Activated B cell treated with CpG ODN at 0.5 μM for 24 hours (primary cell): ENCODE measurements around the gene KCNA2. TPM values are rescaled to one million over a fixed set of nuclear protein-coding genes. Genes with fewer than 3 reads are reported as not detected.

ENCODE experiments used
- ATAC-seq: fragments of 200-7000 bp; cut with Tn5 transposase; one replicate; pipeline ENCODE4 v1.10.0; 2021; ENCODE audit warnings: low read depth, mild to moderate bottlenecking, moderate library complexity
- CTCF ChIA-PET: fragments of 350-600 bp; sonication (Branson Sonifier 250); formaldehyde crosslinking; loops from one replicate; lab custom pipeline; 2021; ENCODE audit warnings: antibody characterized with exemption; lab: Charles Lee
- POLR2A ChIA-PET: fragments of 350-600 bp; sonication (Branson Sonifier 250); formaldehyde crosslinking; loops from one replicate; lab custom pipeline; 2021; ENCODE audit warnings: antibody characterized with exemption; lab: Charles Lee
- DNase-seq: peaks from one replicate; pipeline ENCODE4 v3.0.0; 2022
- H3K27ac Mint-ChIP-seq: one replicate; pipeline ENCODE4 v1.8.0; 2020; ENCODE audit warnings: mixed read lengths
- H3K27me3 Mint-ChIP-seq: one replicate; pipeline ENCODE4 v1.8.0; 2021; ENCODE audit warnings: mixed read lengths
- H3K36me3 Mint-ChIP-seq: one replicate; pipeline ENCODE4 v1.8.0; 2021; ENCODE audit warnings: low read depth, mixed read lengths
- H3K4me1 Mint-ChIP-seq: one replicate; pipeline ENCODE4 v1.8.0; 2021; ENCODE audit warnings: mixed read lengths
- H3K4me3 Mint-ChIP-seq: one replicate; pipeline ENCODE4 v1.8.0; 2020; ENCODE audit warnings: mild to moderate bottlenecking, mixed read lengths
- H3K9me3 Mint-ChIP-seq: one replicate; pipeline ENCODE4 v1.8.0; 2020; ENCODE audit warnings: mixed read lengths
- intact Hi-C: fragments of 100-400 bp; cut with micrococcal nuclease; formaldehyde crosslinking; loops from one replicate; pipeline ENCODE4 v1.15.1; 2024
- total RNA-seq: library from RNA; stranded (reverse); gene quantifications from 2 replicates; pipeline ENCODE4 v1.2.3, GENCODE V29; 2022
- TF ChIP-seq, protein P1 (sequence below): fragments of 200-600 bp; IDR thresholded peaks from one replicate; pipeline ENCODE4 v1.8.0; 2022; ENCODE audit warnings: antibody characterized with exemption, mild to moderate bottlenecking

The KCNA2 gene
- total RNA-seq, 1 donor from 2014 or later: 0.13 TPM

DNA sequence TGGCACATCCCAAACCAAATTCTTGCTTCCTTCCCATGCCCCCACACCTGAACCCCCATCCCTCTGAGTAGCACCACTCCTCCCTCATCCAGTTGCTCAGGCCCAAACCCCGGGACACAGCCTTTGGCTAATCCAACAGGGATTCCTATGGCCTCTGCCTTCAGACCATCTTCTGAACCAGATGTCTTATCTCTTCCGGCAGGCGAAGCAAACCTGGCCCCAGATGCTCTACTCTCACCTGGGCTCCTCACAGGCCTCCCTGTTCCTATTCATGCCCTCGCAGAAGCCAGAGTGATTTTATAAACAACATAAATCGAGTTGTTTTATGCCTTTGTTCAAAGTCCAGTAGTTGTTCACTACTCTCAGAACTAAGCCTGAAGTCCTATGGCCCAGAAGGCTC, 12.5 kb upstream of the KCNA2 start:
- ATAC-seq: no peak

DNA sequence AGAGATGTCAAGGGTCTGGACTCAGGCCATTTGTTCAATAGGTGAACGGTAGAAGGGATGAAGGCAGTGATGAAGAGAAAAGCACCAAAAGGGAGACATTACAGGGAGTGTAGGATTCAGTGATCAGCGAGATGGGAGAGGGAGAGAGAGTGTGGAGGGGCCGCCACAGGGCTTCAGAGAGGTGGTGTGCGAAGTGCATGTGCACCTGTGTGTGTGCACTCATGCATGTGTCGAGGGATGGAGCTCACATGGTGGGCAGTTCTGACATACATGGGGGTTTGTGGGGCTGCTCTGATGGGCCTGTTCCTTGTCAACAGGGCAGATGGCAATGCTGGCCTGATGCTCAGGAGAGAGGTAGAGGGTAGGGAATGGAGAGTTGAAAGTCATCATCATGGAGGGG, 11.4 kb upstream of the KCNA2 start:
- ATAC-seq (no peak), DNase-seq (no peak)
- intact Hi-C loops: loop anchor here (5.0 kb wide), 2 partner anchors 420 to 715 kb away; no protein-coding TSS in a partner anchor
- Mint-ChIP-seq H3K27me3 (peaks cover 8% of the 10 kb centered on the region), H3K36me3 (no peaks in the 10 kb centered on the region), H3K27ac (no peak overlapping the region), H3K4me1 (peaks cover 25% of the 10 kb centered on the region), H3K9me3 (no peaks in the 10 kb centered on the region), H3K4me3 (peak overlapping the region; percentile 7)
- ChIA-PET POLR2A (no interaction called here), CTCF (interaction anchor here (1.9 to 6.5 kb wide), 3 partner anchors 62 to 164 kb away, joined by 8 to 149 read pairs (median 98); no protein-coding TSS in a partner anchor)
- TF ChIP-seq, protein P1, sequence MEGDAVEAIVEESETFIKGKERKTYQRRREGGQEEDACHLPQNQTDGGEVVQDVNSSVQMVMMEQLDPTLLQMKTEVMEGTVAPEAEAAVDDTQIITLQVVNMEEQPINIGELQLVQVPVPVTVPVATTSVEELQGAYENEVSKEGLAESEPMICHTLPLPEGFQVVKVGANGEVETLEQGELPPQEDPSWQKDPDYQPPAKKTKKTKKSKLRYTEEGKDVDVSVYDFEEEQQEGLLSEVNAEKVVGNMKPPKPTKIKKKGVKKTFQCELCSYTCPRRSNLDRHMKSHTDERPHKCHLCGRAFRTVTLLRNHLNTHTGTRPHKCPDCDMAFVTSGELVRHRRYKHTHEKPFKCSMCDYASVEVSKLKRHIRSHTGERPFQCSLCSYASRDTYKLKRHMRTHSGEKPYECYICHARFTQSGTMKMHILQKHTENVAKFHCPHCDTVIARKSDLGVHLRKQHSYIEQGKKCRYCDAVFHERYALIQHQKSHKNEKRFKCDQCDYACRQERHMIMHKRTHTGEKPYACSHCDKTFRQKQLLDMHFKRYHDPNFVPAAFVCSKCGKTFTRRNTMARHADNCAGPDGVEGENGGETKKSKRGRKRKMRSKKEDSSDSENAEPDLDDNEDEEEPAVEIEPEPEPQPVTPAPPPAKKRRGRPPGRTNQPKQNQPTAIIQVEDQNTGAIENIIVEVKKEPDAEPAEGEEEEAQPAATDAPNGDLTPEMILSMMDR: no peak

More for the DNA sequence above, 12.5 kb upstream of the KCNA2 start:
- no peaks in the 10 kb centered on the region for H3K36me3 Mint-ChIP-seq
- H3K4me3 Mint-ChIP-seq: no peak overlapping the region
- no peak overlapping the region for H3K27ac Mint-ChIP-seq
- CTCF ChIA-PET: interaction anchor here (0.8 to 6.5 kb wide), 24 partner anchors 9 to 716 kb away, joined by 3 to 149 read pairs (median 6); partner anchors contain the start of genes KCNA2 and KCNA3
- H3K4me1 Mint-ChIP-seq: peaks cover 25% of the 10 kb centered on the region
- H3K9me3 Mint-ChIP-seq: no peaks in the 10 kb centered on the region
- no peak for DNase-seq
- POLR2A ChIA-PET: interaction anchor here (1.0 to 2.4 kb wide), 9 partner anchors 10 to 345 kb away, joined by 3 to 25 read pairs (median 8); partner anchors contain the start of genes CD53 and LRIF1
- TF ChIP-seq, protein P1: no peak
- intact Hi-C loops: loop anchor here (1.0 to 5.0 kb wide), 7 partner anchors 12 to 714 kb away; no protein-coding TSS in a partner anchor
- peaks cover 2% of the 10 kb centered on the region for H3K27me3 Mint-ChIP-seq

DNA sequence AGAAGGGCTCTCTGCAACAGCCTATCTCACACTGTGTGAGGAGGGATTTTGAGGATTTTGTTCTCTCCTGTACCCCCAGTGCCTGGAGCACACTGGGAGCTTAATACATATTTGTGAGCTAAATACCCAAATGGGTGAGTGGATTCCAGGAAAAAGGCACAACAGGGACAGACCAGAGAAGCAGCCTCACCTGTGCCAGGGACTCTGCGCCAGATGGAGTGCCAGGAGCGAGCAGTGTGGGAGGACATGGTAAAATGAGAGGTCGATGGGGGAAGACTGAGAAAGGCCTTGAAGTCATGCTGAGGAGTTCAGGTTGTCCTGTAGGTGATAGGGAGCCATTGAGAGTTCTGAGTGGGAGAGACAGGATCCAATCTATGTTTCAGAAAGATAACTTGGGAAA, 11.0 kb upstream of the KCNA2 start:
- ATAC-seq (no peak), DNase-seq (no peak)
- H3K4me1 Mint-ChIP-seq: peaks cover 25% of the 10 kb centered on the region
- ChIA-PET CTCF (interaction anchor here (1.4 to 6.5 kb wide), 4 partner anchors 61 to 165 kb away, joined by 6 to 149 read pairs (median 53); no protein-coding TSS in a partner anchor), POLR2A (no interaction called here)
- H3K27ac Mint-ChIP-seq: no peak overlapping the region
- TF ChIP-seq, protein P1: no peak
- intact Hi-C loops: loop anchor here (5.0 kb wide), 2 partner anchors 420 to 715 kb away; no protein-coding TSS in a partner anchor
- no peaks in the 10 kb centered on the region for H3K36me3 Mint-ChIP-seq
- H3K9me3 Mint-ChIP-seq: no peaks in the 10 kb centered on the region
- H3K27me3 Mint-ChIP-seq: peaks cover 8% of the 10 kb centered on the region
- peak overlapping the region; percentile 7 for H3K4me3 Mint-ChIP-seq

DNA sequence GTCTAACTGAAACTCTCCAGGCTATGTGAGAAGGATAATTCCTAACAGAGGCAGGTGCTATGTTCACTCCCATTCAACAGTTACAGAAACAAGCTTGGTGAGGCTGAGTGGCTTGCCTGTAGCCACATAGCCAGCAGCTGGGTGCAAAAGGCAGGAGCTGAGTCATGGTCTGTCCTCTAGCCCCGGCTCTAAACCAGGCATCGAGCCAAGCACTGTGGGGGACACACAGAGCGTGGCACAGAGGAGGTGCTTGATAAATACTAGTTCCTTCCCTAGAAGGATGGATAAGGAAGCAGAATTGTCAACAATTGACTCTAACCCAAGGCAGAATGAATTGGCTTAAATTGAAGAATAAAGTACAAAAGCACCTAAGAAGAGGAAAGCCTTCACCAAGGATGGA, 10.4 kb upstream of the KCNA2 start:
- ATAC-seq (no peak), DNase-seq (no peak)
- ChIA-PET POLR2A (interaction anchor here (0.6 kb wide), 1 partner anchor 23 kb away, joined by 3 read pairs; no protein-coding TSS in a partner anchor), CTCF (interaction anchor here (1.4 to 6.5 kb wide), 3 partner anchors 61 to 164 kb away, joined by 6 to 149 read pairs (median 8); no protein-coding TSS in a partner anchor)
- TF ChIP-seq, protein P1: no peak
- Mint-ChIP-seq H3K27ac (no peak overlapping the region), H3K4me1 (peaks cover 25% of the 10 kb centered on the region), H3K9me3 (no peaks in the 10 kb centered on the region), H3K36me3 (no peaks in the 10 kb centered on the region), H3K27me3 (peaks cover 9% of the 10 kb centered on the region), H3K4me3 (no peak overlapping the region)
- intact Hi-C loops: loop anchor here (5.0 kb wide), 2 partner anchors 419 to 716 kb away; no protein-coding TSS in a partner anchor

DNA sequence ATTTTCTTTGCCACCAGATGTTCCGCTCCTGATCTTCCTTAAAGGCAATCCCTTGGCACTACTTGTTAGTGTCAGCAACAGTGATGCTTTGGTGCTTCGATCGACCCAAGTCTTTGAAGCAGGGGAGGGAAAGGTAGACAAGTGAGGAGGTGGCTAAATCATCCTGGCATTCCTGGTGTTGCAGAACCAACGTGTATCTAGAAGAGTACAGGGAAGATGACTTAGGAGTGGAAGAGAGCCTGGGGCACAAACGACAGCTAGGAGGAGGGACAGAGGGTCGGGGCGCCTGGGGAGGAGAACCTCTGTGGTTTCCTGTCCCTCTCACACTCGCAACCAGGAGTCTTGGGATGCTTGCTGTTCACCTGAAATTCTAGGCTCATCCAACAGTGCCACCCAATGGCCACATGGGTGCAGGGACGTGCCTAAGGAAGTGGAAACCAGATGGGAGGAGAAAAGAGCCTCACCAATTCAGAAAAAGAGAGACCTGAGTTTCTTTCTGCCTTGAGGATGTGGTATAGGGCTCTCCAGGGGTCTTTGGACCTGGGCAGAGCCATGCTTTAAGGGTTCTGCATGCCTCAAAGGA, 9.5 kb upstream of the KCNA2 start:
- H3K27me3 Mint-ChIP-seq: peaks cover 10% of the 10 kb centered on the region
- no peaks in the 10 kb centered on the region for H3K36me3 Mint-ChIP-seq
- intact Hi-C loops: loop anchor here (1.0 to 5.0 kb wide), 4 partner anchors 60 to 717 kb away; no protein-coding TSS in a partner anchor
- H3K9me3 Mint-ChIP-seq: no peaks in the 10 kb centered on the region
- TF ChIP-seq, protein P1: no peak
- no peak overlapping the region for H3K4me3 Mint-ChIP-seq
- ChIA-PET POLR2A (no interaction called here), CTCF (interaction anchor here (1.4 to 6.5 kb wide), 3 partner anchors 60 to 165 kb away, joined by 6 to 149 read pairs (median 8); no protein-coding TSS in a partner anchor)
- peaks cover 26% of the 10 kb centered on the region for H3K4me1 Mint-ChIP-seq
- DNase-seq (no peak), ATAC-seq (no peak)
- H3K27ac Mint-ChIP-seq: no peak overlapping the region
